CD4-positive, alpha-beta T cell treated with Interleukin-10 for 1 hour (primary cell): ENCODE measurements around the gene ARNT2.
"Not testable (repeated sequence)": the region's sequence is repeated elsewhere in the genome, so short reads cannot be mapped to it uniquely, and the experiment has no call there.

Source experiments
- DNase-seq: peaks from one replicate; pipeline ENCODE4 v3.0.0-alpha.2; 2020

ARNT2 gene

DNA sequence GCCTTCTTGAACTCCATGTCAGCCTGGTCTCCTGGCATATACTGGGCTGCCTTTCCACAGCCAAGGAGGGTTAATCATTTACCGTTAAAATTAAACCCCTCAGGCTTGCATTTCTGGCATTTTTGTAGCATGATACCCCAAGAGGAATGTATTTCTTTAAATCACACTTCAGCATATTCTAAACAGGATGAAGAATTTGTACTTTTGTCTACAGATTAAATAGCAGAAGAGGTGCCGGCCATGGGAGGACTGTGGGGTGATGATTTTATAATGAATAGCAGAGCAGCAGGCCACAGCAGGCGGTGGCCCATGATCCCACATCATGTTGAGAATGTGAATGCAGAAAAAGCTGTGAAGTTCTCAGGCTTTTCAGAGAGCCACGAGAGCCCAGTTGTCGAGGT lies 90.2 kb downstream of the ARNT2 start:
- no peak for DNase-seq

DNA sequence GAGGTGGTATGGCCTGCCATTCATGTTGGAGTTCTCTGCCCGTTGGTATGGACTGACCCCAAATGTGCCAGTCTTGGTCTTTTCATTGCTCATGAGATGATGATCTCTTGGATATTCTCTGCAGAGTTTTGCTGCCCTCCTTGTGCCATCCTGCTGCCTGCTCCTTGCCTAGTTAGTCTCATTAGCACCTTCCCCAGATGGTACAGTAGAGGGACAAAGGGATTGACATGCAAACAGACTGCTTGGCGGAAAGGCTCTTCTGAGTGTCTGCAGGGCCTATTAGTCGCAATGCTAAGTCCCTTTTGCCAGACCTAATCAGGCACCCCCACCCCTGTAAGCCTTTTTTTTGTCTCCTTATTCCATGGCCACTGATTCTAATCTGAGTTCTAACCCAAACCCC lies 90.6 kb downstream of the ARNT2 start:
- no peak for DNase-seq

DNA sequence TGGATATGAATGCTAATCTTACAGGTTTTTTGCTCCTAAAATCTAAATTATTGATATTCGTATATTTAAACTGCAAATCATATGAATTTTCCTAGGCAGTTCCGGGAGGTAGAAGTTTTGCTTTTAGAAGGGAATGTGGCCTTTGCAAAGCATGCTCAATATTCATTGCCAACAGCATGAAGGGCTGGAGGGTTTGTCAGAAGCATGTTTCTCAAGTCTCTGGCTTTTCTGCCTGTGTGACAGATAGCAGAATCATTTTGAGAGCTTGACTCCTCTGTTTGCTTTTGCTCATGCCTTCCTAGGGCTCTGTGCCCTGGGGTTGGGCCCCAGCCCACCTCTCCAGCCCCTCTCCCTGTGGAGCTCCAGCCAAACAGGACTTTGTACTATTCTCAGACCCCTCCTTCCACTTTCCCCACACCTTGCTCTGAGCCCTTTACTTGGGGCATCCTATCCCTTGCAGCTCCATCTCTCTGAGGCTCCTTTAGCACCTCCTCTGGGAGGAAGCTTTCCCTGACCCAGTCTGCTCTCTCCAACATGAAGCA lies 91.3 kb downstream of the ARNT2 start:
- DNase-seq: no peak

DNA sequence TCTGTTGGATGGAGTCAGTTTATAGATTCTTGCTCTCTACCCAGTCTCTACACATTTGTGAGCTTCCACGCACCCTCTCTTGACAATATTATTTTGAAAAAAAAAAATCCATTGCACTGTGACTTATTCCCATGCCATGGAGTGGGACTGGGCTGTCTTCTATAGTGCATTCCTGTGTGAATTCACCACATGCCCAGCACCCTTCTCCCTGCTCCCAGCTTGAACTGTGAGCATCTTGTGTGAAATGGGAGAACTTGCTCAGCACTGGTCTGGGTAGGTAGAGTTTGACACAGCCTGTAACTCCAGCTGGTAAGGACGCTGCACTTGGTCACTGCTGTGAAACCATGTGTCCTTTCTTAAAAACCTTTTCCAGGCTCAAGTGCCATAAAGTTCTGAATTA lies 91.9 kb downstream of the ARNT2 start:
- no peak for DNase-seq

DNA sequence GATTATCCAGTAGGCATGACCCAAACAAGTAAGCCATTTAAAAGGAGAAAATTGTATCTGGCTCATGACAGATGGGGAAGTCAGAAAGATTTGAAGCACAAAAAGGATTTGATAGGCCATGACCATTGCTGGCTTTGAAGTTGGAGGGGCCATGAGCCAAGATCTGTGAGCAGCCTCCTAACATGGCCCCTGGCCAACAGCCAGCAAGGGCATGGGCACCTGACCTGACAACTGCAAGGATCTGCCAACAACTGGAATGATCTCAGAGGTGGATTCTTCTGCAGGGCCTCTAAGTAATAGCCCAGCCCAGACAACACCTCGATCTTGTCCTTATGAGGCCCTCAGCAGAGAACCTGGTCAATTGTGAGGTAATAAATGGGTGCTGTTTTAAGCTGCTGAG lies 93.0 kb downstream of the ARNT2 start:
- DNase-seq: no peak

DNA sequence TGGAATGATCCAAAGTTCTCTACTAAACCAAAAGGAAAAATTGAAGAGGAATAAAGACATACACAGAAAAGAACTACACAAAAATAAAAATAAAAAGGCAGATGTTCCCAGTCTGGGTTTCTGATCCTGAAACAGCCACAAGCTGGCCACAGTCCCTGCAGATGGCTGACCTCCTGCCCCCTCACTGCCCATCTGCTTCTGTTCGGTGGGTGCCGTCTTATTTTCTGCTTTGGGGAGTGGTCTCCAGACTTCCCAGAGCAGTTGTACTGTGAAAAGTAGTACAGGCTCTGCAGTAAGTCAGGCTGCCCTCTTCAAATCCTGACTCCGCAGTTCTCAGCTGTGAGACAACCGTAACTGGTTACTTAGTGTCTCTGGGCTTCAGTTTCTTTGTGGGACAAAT lies 94.5 kb downstream of the ARNT2 start:
- no peak for DNase-seq

DNA sequence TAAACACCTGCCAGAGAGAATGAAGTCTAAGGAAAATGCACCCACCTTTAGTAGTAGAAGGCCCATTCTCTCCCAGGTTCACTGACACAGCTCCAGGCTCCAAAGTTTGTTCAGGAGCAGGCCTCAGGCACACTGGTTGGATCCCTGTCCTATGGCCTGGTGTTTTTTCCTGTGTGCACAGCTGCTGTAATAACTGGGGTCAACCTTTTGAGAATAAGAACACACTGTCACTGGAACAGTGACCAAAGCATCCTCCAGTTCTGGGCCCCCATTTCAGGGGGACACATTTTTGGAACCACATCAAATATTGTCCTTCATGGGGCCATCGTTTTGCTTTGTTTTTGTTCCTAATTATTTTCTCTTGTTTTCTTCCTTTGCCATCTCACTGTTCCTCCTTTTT lies 95.8 kb downstream of the ARNT2 start:
- no peak for DNase-seq

DNA sequence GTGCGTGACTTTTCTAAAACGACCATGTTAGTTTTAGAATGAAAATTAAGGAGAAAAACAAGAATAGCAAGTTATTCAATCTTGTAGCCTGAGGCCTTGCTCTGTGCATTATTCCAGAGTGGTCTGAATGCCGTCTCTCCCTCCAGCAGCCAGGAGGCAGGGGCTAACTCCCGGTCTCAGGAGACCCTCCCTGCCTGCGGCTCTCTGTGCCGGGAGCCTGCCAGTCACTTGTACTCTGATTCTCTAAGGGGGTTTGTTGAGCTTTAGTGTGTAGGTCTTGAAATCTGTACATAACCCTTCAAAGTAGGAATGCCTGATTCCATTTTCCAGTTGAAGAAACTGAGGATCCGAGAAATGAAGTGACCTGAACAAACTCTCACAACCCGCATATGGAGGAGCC lies 97.3 kb downstream of the ARNT2 start:
- DNase-seq: no peak

DNA sequence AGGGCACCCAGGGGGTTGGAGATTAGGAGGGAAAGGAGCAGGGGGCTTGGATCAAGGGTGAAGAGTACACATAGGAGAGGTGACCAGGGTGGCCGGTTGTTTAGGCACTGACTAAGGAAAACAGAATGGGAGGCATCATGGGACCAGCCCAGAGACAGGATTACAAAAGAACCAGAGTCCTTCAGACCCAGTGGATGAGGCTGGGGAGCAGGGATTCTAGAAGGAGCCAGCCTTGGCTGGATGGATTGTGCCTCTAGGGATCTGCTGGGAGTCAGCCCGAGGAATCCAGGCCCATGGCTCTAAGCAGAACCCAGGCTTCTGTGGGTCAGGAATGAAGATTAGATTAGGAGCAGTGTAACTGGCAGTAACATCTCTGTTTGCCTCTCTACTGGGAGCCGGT lies 98.6 kb downstream of the ARNT2 start:
- DNase-seq: no peak

DNA sequence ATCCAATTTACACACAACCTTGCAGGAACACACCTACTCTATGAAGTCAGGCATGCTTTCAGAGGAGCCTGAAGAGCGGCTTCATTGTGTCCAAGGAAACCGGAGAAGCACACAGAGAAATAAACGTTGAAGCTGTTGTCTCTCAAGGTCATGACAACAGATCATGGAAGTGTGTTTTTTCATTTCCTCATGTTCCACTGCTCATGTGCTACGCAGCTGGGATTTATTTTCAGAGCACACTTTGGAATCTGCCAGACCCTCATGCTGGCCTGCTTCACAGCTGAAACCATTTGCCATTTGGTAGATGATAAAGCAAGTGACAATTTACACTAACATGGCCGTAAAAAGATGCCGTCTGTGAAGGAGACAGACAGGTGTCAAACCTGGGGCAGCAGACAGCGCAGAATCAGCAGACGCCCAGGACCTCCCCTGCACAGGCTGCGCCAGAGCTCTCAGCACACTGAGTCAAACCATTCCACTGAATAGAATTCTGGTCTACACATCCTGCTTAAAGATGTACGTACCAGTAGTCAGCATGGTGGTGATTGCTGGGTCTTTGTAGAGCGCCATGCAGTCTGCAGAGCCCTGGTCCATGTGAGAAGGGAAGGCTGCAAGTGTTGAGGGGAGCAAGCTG lies 99.3 kb downstream of the ARNT2 start:
- no peak for DNase-seq

DNA sequence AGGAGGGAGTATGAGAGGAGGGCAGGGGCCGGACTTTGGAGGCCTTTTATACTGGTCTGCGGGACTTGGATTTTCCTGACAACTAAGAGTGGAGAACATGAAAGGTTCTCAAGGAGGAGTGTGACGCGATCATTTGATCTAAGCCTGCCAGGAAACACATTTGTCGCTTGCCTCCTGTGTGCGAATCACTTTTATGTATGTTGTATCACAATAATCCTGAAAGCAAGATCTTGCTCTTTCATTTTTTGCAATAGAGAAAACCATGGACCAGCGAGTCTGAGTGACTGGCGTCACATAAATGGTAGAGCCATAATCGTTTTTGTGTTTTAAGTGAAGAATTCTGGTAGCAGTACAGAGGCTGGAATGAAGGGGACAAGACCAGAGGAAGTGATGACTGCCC lies 100.7 kb downstream of the ARNT2 start:
- no peak for DNase-seq

DNA sequence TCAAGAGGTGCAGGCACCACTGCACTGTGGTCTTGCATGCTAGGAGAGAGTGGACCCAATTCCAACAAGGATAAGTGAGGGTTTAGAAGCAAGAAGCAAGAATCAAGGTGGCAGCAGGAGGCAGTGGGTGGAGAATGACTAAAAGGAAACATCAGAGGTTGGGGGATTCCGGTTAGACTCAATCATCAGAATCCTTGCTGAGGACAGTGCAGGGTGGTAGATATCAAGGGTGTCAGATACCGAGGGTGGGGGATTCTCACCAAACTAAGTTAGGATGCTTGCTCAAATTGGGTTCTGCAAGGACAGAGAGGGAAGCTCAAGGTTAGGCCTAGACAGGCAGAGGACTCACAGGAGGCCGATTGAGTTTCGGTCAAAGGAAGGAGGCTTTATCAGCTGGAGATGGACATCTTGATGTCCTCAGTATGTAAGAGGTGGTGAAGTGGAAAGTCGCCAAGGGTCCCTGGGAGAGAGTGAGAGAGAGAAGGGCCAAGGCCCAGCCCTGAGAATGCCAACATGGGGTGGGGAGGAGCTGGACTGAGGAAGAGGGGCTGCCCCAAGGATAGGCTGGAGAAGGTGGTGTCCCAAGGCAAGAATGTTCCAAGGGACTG lies 102.2 kb downstream of the ARNT2 start:
- DNase-seq: no peak

DNA sequence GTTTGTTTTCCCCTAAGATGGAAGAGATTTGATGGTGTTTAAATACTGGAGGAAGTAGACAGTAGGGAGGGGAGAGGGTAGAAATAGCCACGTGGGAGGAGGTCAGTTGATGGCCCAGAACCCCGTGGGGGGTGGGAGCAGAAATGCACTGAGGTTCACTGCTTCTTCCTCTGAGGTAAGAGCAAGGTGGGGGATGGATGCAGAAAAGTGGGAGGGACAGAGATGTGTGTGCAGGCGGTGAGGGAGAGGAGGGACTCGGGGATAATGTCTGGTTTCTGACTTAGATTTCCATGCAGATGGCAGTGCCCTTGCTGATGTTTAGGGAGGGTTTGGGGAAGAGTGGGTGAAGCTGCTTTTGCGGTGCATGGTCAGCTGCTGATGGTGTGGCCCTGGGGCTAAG lies 102.9 kb downstream of the ARNT2 start:
- DNase-seq: no peak

DNA sequence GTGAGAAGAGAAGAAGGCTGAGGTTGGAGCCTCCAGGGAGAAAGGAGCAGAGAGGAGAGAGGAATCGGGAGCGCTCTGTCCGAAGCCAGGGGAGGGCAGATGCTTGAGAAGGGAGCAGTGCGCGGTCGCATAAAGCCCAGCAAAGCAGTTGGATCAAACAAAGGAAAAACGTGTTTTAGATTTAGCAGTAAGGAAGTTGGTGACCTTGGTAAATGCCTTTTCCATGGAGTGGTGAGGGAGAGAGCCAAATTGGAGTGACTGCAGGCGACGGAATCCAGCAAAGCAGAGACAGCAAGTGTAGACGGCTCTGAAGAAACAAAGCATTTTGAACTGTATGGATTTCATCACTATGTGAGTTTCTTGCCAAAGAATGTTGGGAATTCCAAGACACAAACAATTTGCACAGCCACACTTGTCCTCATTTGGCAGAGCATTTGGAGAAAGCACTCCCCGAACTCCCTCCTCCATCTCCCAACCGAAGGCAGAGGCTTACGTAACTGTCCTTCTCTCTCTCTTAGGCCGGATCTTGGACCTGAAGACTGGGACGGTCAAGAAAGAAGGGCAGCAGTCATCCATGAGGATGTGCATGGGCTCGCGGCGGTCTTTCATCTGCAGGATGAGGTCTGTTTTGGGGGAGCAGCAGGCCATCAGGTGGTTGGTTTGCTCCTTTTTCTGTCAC lies 103.6 kb downstream of the ARNT2 start:
- no peak for DNase-seq

DNA sequence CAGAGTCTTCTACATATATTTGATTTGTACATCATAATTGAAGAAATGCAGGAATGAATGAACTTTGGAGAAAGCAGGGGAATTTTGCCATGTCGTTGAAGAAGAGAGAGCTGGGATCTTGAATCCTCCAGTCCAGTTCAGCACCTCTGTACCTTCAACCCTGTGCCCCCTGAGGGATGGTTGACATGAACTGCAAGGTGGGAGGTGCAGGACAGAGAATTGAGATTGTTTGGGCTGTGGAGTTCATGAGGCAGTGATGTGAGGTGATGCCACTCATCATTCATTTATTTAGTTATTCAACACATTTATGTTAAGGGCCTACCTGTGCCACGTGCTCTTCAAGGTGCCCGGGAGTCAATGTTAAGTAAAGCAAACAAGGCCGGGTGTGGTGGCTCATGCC lies 104.6 kb downstream of the ARNT2 start:
- no peak for DNase-seq

DNA sequence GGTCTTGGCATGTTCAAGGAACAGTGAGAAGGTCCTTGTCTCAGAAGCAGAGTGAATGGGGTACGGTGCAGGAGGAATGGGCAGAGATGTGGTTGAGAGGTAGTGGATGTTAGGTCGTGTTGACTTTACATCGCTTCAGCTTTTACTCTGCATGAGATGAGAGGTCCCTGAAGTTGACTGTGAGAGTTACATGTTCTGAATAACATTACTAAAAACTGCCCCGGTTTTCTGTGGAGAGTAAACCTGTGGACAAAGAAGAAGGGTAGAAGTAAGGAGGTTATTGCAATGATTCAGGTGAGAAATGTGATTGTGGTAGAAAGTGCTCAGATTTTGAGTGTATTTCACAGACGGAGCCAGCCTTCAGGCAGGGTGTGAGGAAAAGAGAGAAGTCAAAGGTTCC lies 105.6 kb downstream of the ARNT2 start:
- no peak for DNase-seq

DNA sequence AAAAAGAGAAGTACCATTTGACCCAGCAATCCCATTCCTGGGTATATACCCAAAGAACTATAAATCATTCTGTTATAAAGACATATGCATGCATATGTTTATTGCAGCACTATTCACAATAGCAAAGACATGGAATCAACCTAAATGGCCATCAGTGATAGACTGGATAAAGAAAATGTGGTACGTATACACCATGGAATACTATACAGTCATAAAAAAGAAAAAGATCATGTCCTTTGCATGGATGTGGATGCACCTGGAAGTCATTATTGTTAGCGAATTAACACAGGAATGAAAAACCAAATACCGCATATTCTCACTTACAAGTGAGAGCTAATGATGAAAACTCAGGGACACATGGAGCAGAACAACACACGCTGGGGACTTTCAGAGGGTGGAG lies 106.8 kb downstream of the ARNT2 start:
- DNase-seq: not testable (repeated sequence)

DNA sequence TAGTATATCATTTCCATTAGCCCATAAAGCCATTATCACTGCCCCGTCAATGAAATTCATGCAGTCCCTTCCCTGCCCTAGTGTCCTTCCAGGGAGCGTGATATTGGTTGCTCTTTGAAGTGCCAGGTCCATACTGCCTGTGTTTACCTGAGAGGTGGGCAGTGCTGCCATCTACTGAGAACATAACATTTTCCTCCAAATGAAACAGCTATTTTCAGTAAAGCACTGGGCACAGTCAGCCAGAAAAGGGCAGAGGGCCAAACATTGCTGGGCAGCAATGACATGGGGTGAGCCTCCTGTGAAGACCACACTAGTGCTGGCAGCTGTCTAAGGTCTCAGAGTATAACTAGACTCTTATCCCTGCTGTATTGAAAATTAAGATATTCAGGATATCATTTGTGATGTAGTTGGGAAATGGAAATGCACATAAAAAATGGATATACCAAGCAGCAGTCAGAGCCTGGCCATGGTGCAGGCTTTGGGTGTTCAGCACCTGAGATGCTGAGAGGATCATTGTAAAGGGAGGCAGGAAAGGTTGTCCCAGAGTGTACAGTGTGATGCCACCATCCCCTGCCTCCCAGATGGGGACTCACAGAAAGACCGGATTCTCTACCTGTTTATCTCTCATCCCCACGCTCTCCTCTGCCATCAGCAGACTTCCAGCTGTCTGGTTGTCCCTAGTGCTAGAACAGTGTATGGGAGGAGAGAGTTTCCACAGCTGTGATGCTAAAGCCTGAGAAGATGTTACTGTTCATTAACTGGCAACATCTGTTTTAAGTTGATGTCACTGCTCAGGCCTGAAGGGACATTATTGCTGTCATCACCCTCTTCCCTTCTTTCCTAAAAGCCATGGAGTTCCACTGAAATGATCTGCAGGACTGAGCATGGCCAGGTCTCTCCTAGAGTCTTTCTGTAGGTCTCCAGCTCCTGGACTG lies 108.8 kb downstream of the ARNT2 start:
- DNase-seq: no peak

DNA sequence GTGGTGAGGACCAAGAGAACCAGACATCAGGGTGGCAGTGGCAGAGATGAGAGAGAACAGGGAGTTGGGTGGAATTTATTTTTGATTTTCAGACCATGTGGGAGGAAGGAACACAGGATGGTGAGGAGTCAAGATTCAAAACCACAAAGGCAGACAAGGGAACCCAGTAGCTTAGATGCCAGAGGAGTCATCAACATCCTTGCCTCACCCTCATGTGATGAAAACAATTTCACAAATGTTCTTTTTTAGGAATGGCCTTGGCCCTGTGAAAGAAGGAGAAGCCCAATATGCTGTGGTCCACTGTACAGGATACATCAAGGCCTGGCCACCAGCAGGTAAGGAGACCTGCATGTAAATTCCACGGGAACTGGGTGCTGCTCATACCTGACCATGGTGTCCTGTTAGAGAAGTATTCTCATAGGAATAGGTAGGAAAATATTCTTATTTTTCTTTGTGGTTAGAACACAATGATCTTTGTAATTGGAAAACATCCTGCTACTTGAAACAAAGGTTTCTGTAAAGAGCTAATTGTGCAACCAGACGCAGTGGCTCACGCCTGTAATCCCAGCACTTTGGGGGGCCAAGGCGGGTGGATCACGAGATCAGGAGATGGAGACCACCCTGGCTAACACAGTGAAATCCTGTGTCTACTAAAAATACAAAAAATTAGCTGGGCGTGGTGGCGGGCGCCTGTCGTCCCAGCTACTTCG lies 110.0 kb downstream of the ARNT2 start:
- DNase-seq: no peak

DNA sequence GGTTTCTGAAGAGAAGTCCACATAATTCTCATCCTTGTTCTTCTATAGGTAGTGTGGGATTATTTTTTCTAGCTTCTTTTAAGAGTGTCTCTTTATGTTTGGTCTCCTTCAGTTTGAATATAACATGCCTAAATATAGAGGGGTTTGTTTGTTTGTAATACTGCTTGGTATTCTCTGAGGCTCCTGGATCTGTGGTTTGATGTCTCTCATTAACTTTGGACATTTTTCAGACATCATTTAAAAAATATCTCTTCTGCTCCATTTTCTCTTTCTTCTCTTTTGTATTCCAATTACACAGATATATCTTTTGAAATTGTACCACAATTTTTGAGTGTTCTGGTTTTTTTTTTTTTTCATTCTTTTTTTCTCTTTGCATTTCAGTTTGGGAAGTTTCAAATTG lies 113.1 kb downstream of the ARNT2 start:
- no peak for DNase-seq

DNA sequence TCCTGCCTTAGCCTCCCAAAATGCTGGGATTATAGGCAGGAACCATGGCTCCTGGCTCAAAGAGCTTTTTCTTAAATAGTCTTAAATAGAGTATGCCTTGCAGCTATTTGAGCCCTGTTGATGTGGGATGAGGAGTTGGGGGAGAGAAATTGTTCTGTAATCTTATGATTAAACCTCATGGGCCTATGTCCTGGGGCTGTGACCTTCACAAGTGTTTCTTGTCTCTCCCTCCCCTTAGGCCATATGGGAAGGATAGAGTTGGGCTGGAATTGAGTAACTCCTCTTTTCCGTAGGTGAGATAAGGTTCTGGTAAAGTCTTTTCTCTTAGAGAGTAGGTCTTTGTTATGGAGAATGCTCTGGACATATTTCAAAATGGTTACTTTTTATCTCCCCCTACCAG lies 114.3 kb downstream of the ARNT2 start:
- no peak for DNase-seq

DNA sequence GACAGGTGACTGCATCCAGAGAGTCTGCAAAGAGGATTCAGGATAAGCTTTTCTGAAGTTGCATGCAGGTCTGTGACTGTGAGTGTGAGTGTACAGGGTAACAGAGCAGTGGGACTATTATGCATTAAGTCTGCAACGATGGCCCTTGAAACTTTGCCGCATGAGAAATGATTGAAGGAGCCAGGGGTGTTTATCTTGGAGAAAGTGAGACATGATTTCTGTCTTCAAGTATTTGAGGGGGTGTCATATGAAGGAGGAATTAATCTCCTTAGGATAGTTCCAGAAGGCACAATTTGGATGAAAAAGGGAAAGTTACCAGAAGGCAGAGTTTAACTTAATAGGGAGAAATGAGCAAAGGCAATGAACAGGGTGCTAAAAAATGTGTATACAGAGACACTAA lies 119.6 kb downstream of the ARNT2 start:
- DNase-seq: no peak

DNA sequence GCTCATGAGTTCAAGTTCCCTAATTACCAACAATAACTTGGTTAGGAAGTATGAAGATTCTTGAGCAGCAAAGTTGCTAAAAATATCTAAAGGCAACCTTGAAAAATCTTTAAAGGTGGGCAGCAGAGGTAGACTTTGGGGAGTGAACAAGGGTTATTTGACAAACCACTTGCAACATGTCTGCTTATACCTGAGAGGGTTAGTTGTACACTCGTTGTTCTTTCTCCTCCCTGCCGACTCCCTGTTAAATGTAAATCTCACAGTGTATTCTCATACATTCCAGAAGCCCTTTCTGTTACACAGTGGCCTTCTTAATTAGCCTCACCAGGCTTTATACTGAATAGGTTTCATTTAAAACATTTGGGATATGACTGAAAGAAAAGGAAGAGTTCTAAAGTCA lies 121.7 kb downstream of the ARNT2 start:
- DNase-seq: no peak
